ENCODE data around the gene HPCAL1.

DNA sequence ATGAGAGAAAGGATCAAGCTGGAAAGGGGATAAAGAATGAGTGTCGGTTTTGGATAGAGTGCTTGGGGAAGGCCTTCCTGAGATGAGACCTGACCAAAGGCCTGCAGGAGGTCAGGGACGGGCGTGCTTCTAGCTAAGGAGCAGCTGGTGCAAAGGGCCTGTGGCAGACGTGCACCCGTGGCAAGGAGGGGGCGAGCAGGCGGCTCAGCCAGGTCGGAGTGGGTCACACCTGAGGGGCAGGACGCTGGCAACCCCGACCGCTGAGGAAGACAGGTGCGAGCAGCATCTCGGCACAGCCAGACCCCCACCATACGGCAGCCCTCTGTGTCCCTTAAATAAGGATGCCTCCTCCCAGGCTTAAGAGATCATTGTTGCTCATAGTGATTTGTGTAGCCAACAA, 97.3 kb downstream of the HPCAL1 start:
- TF ChIP-seq POLR2AphosphoS5 (IDR thresholded peaks at IDR 0.05), result no peak
- TF ChIP-seq, protein P1, sequence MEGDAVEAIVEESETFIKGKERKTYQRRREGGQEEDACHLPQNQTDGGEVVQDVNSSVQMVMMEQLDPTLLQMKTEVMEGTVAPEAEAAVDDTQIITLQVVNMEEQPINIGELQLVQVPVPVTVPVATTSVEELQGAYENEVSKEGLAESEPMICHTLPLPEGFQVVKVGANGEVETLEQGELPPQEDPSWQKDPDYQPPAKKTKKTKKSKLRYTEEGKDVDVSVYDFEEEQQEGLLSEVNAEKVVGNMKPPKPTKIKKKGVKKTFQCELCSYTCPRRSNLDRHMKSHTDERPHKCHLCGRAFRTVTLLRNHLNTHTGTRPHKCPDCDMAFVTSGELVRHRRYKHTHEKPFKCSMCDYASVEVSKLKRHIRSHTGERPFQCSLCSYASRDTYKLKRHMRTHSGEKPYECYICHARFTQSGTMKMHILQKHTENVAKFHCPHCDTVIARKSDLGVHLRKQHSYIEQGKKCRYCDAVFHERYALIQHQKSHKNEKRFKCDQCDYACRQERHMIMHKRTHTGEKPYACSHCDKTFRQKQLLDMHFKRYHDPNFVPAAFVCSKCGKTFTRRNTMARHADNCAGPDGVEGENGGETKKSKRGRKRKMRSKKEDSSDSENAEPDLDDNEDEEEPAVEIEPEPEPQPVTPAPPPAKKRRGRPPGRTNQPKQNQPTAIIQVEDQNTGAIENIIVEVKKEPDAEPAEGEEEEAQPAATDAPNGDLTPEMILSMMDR (IDR thresholded peaks at IDR 0.05), result no peak
